AG04450 (cell line): ENCODE measurements around the gene GLT6D1. TPM values are rescaled to one million over a fixed set of nuclear protein-coding genes. Genes with fewer than 3 reads are reported as not detected.
"Not testable (repeated sequence)": the region's sequence is repeated elsewhere in the genome, so short reads cannot be mapped to it uniquely, and the experiment has no call there.

ENCODE experiments used
- CTCF ChIA-PET: fragments of 300-600, 350-600 bp; formaldehyde crosslinking; extraction: SDS; loops from one replicate; lab custom pipeline; 2022; ENCODE audit warnings: antibody characterized with exemption, inconsistent platforms; lab: Charles Lee
- POLR2A ChIA-PET: fragments of 350-600 bp; formaldehyde crosslinking; extraction: SDS; loops from one replicate; lab custom pipeline; 2021; ENCODE audit warnings: antibody characterized with exemption, inconsistent platforms; lab: Yijun Ruan, JAX
- DNase-seq: peaks from one replicate; pipeline ENCODE4 v3.0.0-alpha.2; 2011; ENCODE audit warnings: low read depth, low spot score
- H3K27ac ChIP-seq: one replicate; pipeline ENCODE4 v1.5.1; 2012; ENCODE audit warnings: low read depth, low read length, control low read depth
- H3K27me3 ChIP-seq: one replicate; pipeline ENCODE4 v1.6.0; 2012; ENCODE audit warnings: low read length; ENCODE audit not compliant: control insufficient read depth, insufficient read depth
- H3K4me3 ChIP-seq: 2 replicates; pipeline ENCODE4 v1.5.1; 2011; ENCODE audit warnings: mild to moderate bottlenecking, low read depth, low read length, control low read depth
- H3K9me3 ChIP-seq: 2 replicates; pipeline ENCODE4 v1.5.1; 2012; ENCODE audit warnings: low read length; ENCODE audit not compliant: control insufficient read depth, insufficient read depth
- polyA plus RNA-seq: library from polyadenylated mRNA; depleted of rRNA; stranded (reverse); fragments of >200 nt; gene quantifications from 2 replicates; pipeline ENCODE4 v1.2.3, GENCODE V29; 2011
- TF ChIP-seq, protein P1 (sequence below): IDR thresholded peaks from 2 replicates; pipeline ENCODE4 v1.5.1; 2011; ENCODE audit warnings: low read depth, low read length, control low read depth, inconsistent platforms

Gene GLT6D1
- polyA plus RNA-seq, 1 experiment: not detected

DNA sequence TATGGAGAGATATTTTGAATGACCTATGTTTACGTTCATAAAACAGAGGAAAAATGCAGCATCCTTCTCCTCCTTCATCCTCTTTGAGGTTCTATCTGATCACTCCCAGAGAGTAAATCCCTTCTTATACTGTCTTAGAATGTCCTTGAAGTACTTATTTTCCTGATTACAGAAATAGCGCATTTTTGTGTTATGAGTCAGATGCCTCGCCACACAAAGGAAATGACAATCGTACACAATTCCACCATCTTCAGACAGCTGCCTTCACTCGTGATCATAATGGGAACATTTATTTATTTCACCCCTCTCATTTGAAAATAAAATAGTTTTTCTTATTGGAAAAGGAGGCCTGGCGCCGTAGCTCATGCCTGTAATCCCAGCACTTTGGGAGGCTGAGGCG lies 2.4 kb upstream of the GLT6D1 start:
- H3K4me3 ChIP-seq: no peak overlapping the region
- POLR2A ChIA-PET: interaction anchor here (0.7 kb wide), 1 partner anchor 36 kb away, joined by 3 read pairs; no protein-coding TSS in a partner anchor
- CTCF ChIA-PET: no interaction called here
- H3K27ac ChIP-seq: no peak overlapping the region
- H3K9me3 ChIP-seq: peaks cover 7% of the 10 kb centered on the region; the same call in 1 of the 2 replicates
- TF ChIP-seq, protein P1, sequence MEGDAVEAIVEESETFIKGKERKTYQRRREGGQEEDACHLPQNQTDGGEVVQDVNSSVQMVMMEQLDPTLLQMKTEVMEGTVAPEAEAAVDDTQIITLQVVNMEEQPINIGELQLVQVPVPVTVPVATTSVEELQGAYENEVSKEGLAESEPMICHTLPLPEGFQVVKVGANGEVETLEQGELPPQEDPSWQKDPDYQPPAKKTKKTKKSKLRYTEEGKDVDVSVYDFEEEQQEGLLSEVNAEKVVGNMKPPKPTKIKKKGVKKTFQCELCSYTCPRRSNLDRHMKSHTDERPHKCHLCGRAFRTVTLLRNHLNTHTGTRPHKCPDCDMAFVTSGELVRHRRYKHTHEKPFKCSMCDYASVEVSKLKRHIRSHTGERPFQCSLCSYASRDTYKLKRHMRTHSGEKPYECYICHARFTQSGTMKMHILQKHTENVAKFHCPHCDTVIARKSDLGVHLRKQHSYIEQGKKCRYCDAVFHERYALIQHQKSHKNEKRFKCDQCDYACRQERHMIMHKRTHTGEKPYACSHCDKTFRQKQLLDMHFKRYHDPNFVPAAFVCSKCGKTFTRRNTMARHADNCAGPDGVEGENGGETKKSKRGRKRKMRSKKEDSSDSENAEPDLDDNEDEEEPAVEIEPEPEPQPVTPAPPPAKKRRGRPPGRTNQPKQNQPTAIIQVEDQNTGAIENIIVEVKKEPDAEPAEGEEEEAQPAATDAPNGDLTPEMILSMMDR: no peak
- peaks cover 2% of the 10 kb centered on the region for H3K27me3 ChIP-seq
- no peak for DNase-seq

DNA sequence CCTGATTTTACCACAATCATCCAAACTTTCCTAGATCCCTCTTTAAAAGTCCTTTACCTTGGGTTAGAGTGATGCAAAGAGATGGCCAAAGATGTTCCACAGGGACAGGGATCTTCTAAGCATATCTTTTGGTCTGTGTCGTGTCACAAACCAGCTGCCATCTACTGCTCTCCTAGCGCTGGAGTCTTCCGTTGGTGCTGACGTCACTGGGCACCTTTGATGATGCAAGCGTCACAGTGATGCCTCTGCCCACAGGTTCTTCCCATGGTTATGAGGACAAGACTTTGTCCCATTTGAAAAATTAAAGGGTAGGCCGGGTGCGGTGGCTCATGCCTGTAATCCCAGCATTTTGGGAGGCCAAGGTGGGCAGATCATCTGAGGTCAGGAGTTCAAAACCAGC lies 1.7 kb upstream of the GLT6D1 start:
- DNase-seq: no peak
- peaks cover 2% of the 10 kb centered on the region for H3K27me3 ChIP-seq
- TF ChIP-seq, protein P1: no peak
- no peak overlapping the region for H3K27ac ChIP-seq
- ChIA-PET CTCF (no interaction called here), POLR2A (interaction anchor here (0.7 kb wide), 1 partner anchor 35 kb away, joined by 3 read pairs; no protein-coding TSS in a partner anchor)
- H3K4me3 ChIP-seq: no peak overlapping the region
- peaks cover 7% of the 10 kb centered on the region; the same call in 1 of the 2 replicates for H3K9me3 ChIP-seq

DNA sequence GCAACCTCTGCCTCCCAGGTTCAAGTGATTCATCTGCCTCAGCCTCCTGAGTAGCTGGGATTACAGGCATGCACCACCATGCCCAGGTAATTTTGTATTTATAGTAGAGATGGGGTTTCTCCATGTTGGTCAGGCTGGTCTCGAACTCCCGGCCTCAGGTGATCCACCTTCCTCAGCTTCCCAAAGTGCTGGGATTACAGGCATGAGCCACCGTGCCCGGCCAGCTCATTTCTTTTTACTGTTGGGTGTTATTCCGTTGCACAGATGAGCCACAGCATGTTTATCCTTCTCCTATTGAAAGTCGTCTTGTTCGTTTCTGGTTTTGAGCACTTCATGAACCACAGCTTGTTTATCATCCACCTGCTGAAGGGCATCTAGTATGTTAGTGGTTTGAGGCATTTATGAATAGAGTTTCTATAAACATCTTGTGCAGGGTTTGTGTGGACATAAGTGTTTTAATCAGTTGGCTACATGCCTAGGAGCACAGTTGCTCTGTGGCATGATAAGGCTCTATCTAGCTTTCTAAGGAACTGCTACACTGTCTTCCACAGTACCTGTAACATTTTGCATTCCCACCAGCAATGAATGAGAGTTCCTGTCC lies 2.3 kb downstream of the GLT6D1 start:
- H3K27me3 ChIP-seq, CTCF ChIA-PET, H3K27ac ChIP-seq, DNase-seq, POLR2A ChIA-PET, H3K9me3 ChIP-seq, H3K4me3 ChIP-seq: not testable (repeated sequence)

DNA sequence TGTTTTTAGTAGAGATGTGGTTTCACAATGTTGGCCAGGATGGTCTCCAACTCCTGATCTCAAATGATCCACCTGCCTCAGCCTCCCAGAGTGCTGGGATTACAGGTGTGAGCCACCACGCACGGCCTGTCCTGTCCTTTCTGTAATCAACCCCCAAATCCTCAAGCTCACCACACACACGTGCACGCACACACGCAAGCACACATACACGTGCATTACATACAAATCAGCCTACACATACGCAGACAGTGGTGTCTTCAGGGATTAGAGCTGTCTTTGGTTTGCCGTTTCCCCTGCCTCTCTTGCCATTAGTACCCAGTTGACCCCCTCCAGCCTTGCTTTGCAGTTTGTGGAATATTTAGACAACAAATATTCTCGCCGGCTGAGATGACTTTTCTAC lies 6.5 kb downstream of the GLT6D1 start:
- POLR2A ChIA-PET: no interaction called here
- no peaks in the 10 kb centered on the region for H3K9me3 ChIP-seq
- TF ChIP-seq, protein P1: no peak
- no peak overlapping the region for H3K4me3 ChIP-seq
- CTCF ChIA-PET: no interaction called here
- no peak overlapping the region for H3K27ac ChIP-seq
- peaks cover 6% of the 10 kb centered on the region for H3K27me3 ChIP-seq
- no peak for DNase-seq

DNA sequence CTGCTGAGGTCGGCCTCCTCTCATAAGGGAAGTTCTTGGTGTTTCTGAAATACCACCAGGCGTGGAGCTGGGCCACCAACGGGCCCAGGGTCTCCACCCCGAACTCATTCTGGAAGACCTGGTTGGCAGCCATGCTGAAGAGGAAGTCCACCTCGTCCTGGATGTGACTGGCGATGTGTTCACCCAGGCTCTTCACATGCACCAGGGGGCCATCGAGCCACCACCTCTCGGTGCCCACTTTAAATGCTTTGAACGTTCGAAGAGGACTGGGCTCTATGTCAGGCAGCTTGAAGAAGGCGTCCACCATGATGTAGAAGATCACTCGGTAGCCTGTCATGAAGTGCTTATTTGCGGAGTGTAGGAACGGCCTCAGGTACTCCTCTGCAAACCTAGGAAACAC lies 15.1 kb downstream of the GLT6D1 start:
- H3K9me3 ChIP-seq: no peaks in the 10 kb centered on the region
- POLR2A ChIA-PET: no interaction called here
- TF ChIP-seq, protein P1: no peak
- DNase-seq: no peak
- CTCF ChIA-PET: no interaction called here
- H3K27me3 ChIP-seq: peaks cover 6% of the 10 kb centered on the region
- no peak overlapping the region for H3K4me3 ChIP-seq
- H3K27ac ChIP-seq: no peak overlapping the region
